Cerebellar cortex (tissue), 1 donor: Measurements from ENCODE around the gene NRXN2.
"Not testable (repeated sequence)": the region's sequence is repeated elsewhere in the genome, so short reads cannot be mapped to it uniquely, and the experiment has no call there.

Experiments
- DNase-seq: peaks from one replicate; pipeline ENCODE4 v3.0.0-alpha.2; 2015; ENCODE audit warnings: low spot score

NRXN2 gene

GRCh38 chr11:64674774-64675173, 48.2 kb downstream of the NRXN2 start:
- DNase-seq: no peak

DNA sequence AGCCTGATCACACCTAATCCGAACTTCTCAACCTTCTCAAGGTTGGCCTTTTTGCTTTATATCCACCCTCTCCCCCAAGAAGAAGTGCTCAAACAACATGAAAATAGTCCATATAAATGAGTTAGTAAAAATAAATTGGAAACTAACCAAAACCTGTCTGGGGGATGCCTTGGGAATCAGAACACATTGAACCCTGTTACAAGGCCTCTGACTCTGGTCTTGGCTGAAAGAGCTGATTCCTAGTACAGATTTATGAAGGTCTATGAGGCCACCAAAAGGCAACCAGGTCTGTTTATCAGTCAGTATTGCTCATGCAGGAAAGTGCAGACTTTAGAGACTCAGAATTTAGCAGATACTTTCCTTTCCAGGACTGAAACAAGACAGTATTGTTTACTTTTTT, 49.7 kb downstream of the NRXN2 start:
- DNase-seq: no peak

DNA sequence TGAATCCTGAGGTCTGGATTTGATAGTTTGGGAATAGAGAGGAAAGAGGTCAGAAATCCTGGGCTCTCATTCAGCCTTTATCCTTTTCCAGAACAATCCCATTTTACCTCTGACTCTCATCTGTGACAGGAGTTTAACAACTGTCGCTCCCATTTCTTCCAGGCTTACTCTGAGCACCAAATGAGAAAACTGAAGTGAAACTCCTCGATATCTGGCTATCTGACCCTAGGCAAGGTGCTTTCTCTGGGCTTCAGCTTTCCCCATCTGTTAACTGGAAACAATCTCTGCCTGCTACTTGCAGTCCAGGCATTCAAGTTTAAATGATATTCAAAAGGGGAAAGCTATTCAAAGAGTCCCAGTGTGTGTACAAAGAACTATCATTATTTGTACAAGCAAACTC, 50.1 kb downstream of the NRXN2 start:
- no peak for DNase-seq

DNA sequence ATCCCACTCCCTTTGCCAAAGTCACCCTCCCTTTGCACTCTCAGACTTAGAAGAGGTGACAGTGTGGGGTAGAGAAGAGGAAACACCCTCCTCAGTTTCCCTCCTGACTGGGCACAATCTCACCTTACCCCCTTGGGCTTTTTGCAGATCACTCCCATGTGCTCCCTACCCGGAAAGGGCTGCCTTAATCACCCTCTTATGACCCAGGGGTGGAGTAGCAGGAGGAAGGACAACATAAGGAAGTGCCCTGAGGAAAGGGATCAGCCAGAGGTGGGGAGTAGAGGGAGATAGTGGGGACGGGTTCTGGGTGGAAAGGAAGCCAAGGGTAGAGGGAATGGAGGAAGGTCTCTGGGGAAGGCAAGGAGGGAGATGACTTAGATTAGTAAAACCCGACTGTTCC, 52.0 kb downstream of the NRXN2 start:
- no peak for DNase-seq

DNA sequence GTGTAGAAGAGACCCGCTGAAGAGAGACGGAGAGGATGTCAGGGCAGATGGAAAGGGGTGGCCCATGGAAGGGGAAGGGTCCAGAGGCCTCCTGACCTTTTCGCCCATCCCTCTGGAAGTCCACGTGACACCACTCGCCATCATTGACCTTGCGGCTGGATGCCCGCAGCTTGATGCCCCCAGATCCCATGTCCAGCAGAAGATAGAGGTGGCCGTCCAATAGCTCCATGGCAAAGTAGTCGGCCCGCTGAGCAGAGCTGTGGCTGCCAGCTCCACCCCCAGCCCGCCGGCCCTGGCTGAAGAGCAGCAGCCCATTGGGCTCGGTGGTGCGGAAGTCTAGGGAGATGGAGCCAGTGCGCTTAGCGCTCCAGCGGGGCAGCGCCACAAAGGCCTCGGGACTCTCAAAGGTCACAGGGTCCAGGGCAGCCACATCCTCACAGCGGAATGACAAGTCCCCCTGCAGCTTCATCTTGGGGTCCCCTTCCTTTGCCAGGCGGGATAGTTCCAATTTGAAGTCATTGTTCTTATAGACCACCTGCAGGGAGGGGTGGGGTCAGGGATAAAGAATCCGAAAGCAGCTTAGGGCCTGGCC, 55.7 kb downstream of the NRXN2 start:
- no peak for DNase-seq

DNA sequence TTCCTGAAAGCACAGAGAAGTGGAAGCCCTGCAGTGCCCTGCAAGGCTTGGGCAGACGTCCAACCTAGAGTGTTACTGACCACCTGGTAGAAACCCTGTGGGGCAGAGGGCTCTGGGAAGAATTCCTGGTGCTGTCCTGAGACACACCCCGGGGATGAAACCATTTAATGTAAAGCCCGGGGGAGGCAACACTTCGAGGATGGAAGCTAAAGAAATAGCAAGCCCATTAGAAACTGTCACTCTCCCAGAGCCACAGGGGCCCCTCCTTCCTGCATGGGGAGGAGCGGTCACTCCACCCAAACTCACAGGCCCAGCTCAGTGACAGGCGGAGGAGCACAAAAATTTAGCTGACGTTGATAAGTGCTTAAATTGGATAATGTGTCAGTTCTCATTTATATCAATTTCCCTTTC, 57.6 kb downstream of the NRXN2 start:
- DNase-seq: peak; percentile 79

DNA sequence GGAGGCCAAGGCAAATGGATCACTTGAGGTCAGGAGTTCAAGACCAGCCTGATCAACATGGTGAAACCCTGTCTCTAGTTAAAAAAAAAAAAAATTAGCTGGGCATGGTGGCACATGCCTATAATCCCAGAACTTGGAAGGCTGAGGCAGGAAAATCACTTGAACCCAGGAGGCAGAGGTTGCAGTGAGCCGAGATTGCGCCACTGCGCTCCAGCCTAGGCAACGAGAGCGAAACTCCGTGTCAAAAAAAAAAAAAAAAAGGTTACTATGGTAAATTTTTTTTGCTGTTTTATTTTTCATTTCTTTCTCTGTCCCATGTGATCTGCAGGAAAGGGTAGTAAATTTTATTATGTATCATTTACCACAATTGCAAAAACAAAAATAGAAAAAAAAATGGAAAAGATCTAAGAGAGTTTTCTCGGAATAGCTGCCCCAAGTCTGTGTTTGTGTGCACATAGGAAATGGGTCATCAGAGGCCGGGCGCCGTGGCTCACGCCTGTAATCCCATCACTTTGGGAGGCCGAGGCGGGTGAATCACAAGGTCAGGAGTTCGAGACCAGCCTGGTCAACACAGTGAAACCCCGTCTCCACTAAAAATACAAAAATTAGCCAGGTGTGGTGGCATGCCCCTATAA, 58.6 kb downstream of the NRXN2 start:
- DNase-seq: not testable (repeated sequence)

DNA sequence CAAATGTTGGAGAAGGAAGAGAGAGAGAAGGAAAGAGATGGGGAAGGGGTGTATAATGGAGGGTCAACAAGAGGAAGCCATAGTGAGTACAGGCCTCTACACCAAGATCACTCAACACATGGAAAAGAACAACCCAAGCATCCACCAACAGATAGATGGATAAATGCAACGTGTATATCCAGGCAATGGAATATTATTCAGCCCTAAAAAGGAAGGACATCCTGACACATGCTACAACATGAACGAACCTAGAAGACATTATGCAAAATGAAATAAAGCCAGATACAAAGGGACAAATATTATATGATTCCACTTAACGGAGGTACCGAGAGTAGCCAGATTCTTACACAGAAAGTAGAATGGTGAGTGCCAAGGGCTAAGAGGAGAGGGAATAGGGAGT, 59.3 kb downstream of the NRXN2 start:
- no peak for DNase-seq

- peak; percentile 58 for DNase-seq
Observed at GRCh38 chr11:64661614-64662013, 61.4 kb downstream of the NRXN2 start.

- no peak for DNase-seq
Observed at GRCh38 chr11:64661146-64661545, 61.9 kb downstream of the NRXN2 start.

- DNase-seq: no peak
Observed at GRCh38 chr11:64660706-64661105, 62.3 kb downstream of the NRXN2 start.

GRCh38 chr11:64660205-64660604, 62.8 kb downstream of the NRXN2 start:
- DNase-seq: no peak

DNA sequence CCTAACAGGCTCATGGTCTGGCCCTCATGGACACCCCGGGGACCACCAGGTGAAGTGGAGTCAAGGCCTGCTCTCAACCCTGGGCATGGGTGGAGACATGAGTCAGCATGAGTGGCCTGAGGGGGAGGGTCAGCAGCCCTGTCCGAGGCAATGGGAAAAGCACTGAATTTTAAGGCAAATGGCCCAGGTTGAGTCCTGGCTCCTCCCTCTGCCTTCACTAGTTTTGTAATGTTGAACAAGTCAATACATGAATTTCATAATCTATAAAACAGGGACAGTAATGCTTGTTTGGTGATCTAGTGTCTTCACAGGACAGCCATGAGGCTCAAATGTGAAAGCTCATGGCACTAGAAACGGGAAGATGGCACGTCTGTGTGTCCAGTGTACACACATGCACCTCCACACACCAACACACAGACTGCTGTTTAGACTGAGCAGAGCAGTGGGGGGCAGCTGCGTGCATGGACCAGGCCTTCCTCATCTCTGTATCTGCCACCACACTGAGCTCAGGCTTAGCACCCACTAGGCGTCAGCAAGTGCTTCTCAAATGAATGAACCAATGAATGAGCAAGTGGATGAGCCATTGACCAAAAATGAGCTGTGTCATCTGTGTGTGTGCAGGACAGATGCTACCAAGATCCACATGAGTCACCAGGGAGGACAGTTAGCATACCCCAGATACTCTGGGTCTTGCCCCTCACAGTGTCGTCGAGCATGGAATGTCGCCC, 63.4 kb downstream of the NRXN2 start:
- no peak for DNase-seq

DNA sequence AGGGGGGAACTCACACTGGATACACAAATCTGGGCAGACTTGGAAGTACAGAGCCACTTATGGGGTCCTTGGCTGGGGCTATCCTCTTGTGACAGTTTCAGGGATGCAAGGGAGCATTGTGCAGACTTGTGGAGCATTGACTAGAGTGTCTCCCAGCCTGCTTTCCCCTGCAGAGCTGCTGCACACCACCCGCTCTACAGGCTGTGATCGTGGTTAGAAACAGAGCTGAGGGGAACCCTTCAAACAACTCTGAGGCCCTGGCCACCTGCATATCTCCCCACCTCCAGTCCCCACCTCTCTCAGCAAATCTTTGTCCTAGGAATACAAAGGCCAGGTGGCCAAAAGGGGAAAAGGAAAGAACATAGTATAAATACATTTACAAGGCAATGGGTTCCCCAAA, 64.7 kb downstream of the NRXN2 start:
- no peak for DNase-seq

GRCh38 chr11:64656862-64657261, 66.1 kb downstream of the NRXN2 start:
- DNase-seq: no peak

GRCh38 chr11:64655941-64656601, 66.9 kb downstream of the NRXN2 start:
- DNase-seq: no peak

- DNase-seq: no peak
Observed at GRCh38 chr11:64654958-64655541, 67.9 kb downstream of the NRXN2 start.

DNA sequence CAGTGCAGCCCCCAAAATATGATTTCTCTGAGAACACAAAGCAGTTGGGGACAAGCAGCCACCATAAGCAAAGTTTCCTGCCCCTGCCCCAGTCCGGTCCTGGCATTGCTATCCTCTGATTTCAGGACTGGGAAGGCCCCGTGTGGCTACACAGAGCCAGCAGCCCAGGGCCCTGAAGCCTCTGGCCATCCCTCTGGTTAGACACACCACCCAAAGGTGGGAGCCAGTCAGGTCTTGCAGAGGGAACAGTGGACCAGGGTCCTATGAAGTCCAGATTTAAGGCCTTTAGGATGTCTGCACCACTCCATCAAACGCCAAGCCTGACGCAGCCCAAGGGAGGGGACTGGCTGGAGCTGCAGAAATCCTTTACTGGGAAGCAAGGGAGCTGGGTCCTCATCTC, 68.6 kb downstream of the NRXN2 start:
- no peak for DNase-seq

- DNase-seq: no peak
Observed at GRCh38 chr11:64653388-64653973, 69.5 kb downstream of the NRXN2 start.

DNA sequence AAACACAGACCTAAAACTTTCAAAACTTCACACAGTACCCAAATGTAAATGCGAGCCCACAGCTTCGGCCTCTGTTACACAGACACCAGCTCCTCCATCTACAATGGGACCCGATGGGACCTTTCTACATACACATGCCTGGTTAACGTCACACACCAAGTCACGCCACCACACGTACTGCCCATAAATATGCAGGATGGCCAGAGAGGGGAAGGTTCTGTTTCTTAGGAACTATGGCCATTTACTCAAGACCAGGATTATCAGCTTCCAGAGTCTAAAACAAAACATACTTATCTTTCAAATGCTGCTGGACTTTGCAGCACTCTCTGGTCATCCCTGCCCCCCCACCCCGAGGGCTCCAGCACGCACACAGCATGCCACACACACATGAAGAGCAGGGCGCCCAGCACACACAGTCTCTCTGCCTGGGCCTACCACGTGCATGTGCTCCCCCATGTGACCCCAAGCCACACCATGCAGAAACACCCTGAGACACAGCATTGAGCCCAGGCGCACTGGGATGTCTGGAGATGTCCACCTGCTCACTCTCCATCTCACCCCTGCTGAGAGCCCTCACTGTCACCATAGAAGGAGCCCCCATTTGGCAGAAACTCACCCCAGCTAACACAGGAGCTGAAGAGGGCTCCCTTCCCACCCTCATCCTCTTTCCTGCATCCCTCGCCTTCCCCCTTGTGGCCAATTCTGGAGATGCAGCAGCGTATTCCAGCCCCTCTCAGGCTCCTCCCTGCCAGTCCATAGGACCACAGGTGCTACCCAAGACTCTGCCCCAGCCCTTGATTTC, 70.2 kb downstream of the NRXN2 start:
- DNase-seq: peak; percentile 91

DNA sequence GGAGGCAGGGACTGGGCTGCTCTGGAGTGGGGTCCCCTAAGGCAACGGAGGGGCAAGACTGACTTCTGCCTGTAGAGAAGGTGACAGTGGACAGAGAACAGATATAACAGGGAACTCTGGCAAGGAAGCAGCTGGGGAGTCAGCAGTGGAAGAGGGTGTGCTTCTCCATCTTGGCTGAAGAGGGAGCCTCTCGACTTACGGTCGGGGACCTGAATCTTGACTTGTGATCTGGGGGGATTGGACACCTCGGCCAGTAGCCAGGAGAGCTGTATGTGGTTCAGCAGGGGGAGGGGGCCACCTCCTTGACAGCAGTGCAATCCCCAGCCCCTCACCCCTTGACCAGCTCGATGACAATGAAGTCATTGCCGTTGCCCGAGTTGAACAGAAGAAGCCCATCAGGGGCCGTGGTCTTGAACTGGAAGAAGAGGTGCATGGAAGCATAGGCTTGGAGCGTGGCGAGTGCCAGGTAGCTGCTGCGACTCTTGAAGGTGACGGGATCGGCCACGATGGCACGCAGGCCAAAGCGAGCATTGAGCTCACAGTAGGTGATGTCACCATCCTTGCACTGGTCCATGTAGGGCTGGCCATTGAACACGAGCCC, 72.0 kb downstream of the NRXN2 start:
- DNase-seq: peak; percentile 76
